IMR-90 (cell line): ENCODE results near the gene PRRT2. TPM values are rescaled to one million over a fixed set of nuclear protein-coding genes. Genes with fewer than 3 reads are reported as not detected.

Experiments used
- MAFK ChIP-seq: IDR thresholded peaks from 2 replicates; pipeline ENCODE4 v1.6.1; 2012; ENCODE audit warnings: low read depth, low read length, improper control_type of control experiment
- MAZ ChIP-seq: IDR thresholded peaks from 2 replicates; pipeline ENCODE4 v1.6.1; 2012; ENCODE audit warnings: low read depth, mild to moderate bottlenecking, low read length, improper control_type of control experiment, moderate library complexity, borderline replicate concordance
- POLR2A ChIP-seq: IDR thresholded peaks from 2 replicates; pipeline ENCODE4 v1.6.1; 2012; ENCODE audit warnings: mild to moderate bottlenecking, low read depth, low read length
- polyA plus RNA-seq, 3 experiments: library from polyadenylated mRNA; depleted of rRNA; stranded (reverse); fragments of >200 nt; gene quantifications; 2 replicates each; pipeline ENCODE4 v1.2.3, GENCODE V29; 2012; ENCODE audit warnings: low replicate concordance in 1 of 3
- total RNA-seq: library from RNA; depleted of rRNA; stranded (reverse); fragments of >200 nt; gene quantifications from 2 replicates; pipeline ENCODE4 v1.2.3, GENCODE V29; 2012

Gene PRRT2
- total and polyA plus RNA-seq, 2 of the 4 experiments (the other 2 are of a cell fraction), result 0.90 to 10.5 TPM

DNA sequence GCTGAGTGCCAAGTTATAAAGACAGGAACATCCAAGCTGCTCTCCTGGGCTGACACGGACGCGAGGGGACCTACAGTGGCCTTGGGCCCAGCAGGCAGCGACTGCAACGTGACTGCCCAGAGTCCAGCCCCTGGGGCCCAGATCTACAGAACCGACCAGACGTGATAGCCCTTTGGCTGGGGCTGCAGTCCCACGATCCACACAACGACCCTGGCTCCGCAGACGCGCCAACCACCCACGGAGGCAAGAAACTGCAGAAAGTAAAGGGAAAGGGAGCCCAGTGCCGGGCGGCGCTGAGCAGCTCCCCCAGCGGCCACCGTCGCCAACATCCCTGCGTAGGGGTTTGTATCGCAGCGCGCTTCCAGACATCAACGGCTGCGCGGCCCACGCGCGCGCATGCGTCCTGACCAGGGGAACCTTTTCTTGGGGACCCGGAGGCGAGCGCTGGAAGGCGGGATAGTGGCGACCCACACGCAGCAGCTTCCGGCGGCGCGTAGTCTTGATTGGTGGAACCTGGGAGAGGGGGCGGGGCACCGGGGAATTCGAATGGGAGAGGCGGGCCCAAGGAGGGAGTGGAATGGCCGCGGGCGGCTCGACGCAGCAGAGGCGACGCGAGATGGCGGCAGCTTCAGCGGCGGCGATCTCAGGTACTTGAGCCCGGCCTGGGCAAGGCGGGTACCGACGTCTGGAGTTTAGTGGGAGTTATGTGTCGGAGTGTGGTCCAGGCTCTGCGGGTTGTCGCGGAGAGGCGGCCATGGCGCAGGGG is 21.6 kb upstream of the PRRT2 start, which contains the start of gene KIF22 (continued):
- TF ChIP-seq POLR2A (peak; percentile 52; the same call in 1 of the 2 replicates), MAFK (no peak), MAZ (peak; percentile 76; the same call in 1 of the 2 replicates)
